NCI-H146 (cell line): ENCODE results near the gene MINDY4.

Experiments
- DNase-seq: peaks from one replicate; lab custom pipeline; 2025; lab: John Stamatoyannopoulos, UW

MINDY4 gene

GRCh38 chr7:30775992-30776391, 4.8 kb downstream of the MINDY4 start:
- no peak for DNase-seq

GRCh38 chr7:30776971-30777370, 5.8 kb downstream of the MINDY4 start:
- DNase-seq, result no peak

GRCh38 chr7:30778255-30779025, 7.2 kb downstream of the MINDY4 start:
- DNase-seq, result no peak

- no peak for DNase-seq
These were observed 8.4 kb downstream of the MINDY4 start for GRCh38 chr7:30779574-30779973.

GRCh38 chr7:30780941-30781340, 9.7 kb downstream of the MINDY4 start:
- DNase-seq, result no peak

GRCh38 chr7:30782690-30783089, 11.5 kb downstream of the MINDY4 start:
- no peak for DNase-seq

GRCh38 chr7:30785786-30786185, 14.6 kb downstream of the MINDY4 start:
- DNase-seq, result no peak

GRCh38 chr7:30787486-30787885, 16.3 kb downstream of the MINDY4 start:
- no peak for DNase-seq

GRCh38 chr7:30788640-30789333, 17.6 kb downstream of the MINDY4 start:
- DNase-seq, result no peak

- DNase-seq, result no peak
These were observed 18.1 kb downstream of the MINDY4 start for GRCh38 chr7:30789334-30789711.

GRCh38 chr7:30790356-30790755, 19.1 kb downstream of the MINDY4 start:
- DNase-seq, result no peak

GRCh38 chr7:30791114-30791513, 19.9 kb downstream of the MINDY4 start:
- no peak for DNase-seq

- DNase-seq, result no peak
These were observed 24.1 kb downstream of the MINDY4 start for GRCh38 chr7:30795161-30795948.

- DNase-seq, result no peak
These were observed 25.1 kb downstream of the MINDY4 start for GRCh38 chr7:30796105-30796869.

GRCh38 chr7:30797176-30798040, 26.2 kb downstream of the MINDY4 start:
- DNase-seq, result no peak

GRCh38 chr7:30799206-30799975, 28.2 kb downstream of the MINDY4 start:
- DNase-seq, result no peak

- no peak for DNase-seq
These were observed 28.9 kb downstream of the MINDY4 start for GRCh38 chr7:30799976-30800661.

- peak; percentile 12 for DNase-seq
These were observed 29.6 kb downstream of the MINDY4 start for GRCh38 chr7:30800785-30801252.

GRCh38 chr7:30802812-30803211, 31.6 kb downstream of the MINDY4 start:
- no peak for DNase-seq
